ENCODE results near the gene CLCN6. TPM values are rescaled to one million over a fixed set of nuclear protein-coding genes. Genes with fewer than 3 reads are reported as not detected.

CLCN6 gene
- total RNA-seq, 2 donors from 2014 or later, result 27.5 to 31.5 TPM

- Histone ChIP-seq H3K36me3 (no peaks in the 10 kb centered on the region), H3K4me3 (no peak overlapping the region), H3K4me1 (ENCODE audit: control insufficient read depth in 1 of 2, low read depth in 2 of 2) (no peaks in the 10 kb centered on the region), H3K9me3 (no peaks in the 10 kb centered on the region), H3K27ac (no peak overlapping the region), H3K27me3 (replicated peaks; ENCODE audit: insufficient read depth) (no peaks in the 10 kb centered on the region)
- DNase-seq (ENCODE audit: low spot score) (no peak), ATAC-seq (ENCODE audit: insufficient number of reproducible peaks, low FRiP score, low read depth) (no peak)
- no peak for TF ChIP-seq CTCF (IDR thresholded peaks at IDR 0.05)
Measured at GRCh38 chr1:11868331-11868980, 62.5 kb downstream of the CLCN6 start.

- Histone ChIP-seq H3K36me3 (no peaks in the 10 kb centered on the region), H3K4me3 (no peak overlapping the region), H3K27ac (no peak overlapping the region), H3K27me3 (replicated peaks; ENCODE audit: insufficient read depth) (no peaks in the 10 kb centered on the region), H3K9me3 (no peaks in the 10 kb centered on the region), H3K4me1 (ENCODE audit: control insufficient read depth in 1 of 2, low read depth in 2 of 2) (peaks cover 0 to 4% of the 10 kb centered on the region in 2 donors)
- DNase-seq (ENCODE audit: low spot score) (no peak), ATAC-seq (ENCODE audit: insufficient number of reproducible peaks, low FRiP score, low read depth) (no peak)
- no peak for TF ChIP-seq CTCF (IDR thresholded peaks at IDR 0.05)
Measured at GRCh38 chr1:11869104-11869503, 63.1 kb downstream of the CLCN6 start.

- H3K36me3 ChIP-seq, result no peaks in the 10 kb centered on the region
- ATAC-seq (ENCODE audit: insufficient number of reproducible peaks, low FRiP score, low read depth) (no peak), DNase-seq (ENCODE audit: low spot score) (no peak)
- H3K27me3 ChIP-seq (replicated peaks; ENCODE audit: insufficient read depth), result no peaks in the 10 kb centered on the region
- no peak for TF ChIP-seq CTCF (IDR thresholded peaks at IDR 0.05)
- H3K9me3 ChIP-seq, result no peaks in the 10 kb centered on the region
- peaks cover 0 to 9% of the 10 kb centered on the region in 2 donors for H3K4me1 ChIP-seq (ENCODE audit: control insufficient read depth in 1 of 2, low read depth in 2 of 2)
- H3K27ac ChIP-seq, result no peak overlapping the region
- H3K4me3 ChIP-seq, result no peak overlapping the region
Measured at GRCh38 chr1:11869650-11870207, 63.7 kb downstream of the CLCN6 start.

GRCh38 chr1:11872545-11872944 is 66.6 kb downstream of the CLCN6 start:
- H3K36me3 ChIP-seq, result no peaks in the 10 kb centered on the region
- H3K27me3 ChIP-seq (replicated peaks; ENCODE audit: insufficient read depth), result no peaks in the 10 kb centered on the region
- no peaks in the 10 kb centered on the region for H3K9me3 ChIP-seq
- TF ChIP-seq CTCF (IDR thresholded peaks at IDR 0.05), result no peak
- peaks cover 0 to 10% of the 10 kb centered on the region in 2 donors for H3K4me1 ChIP-seq (ENCODE audit: control insufficient read depth in 1 of 2, low read depth in 2 of 2)
- H3K4me3 ChIP-seq, result no peak overlapping the region
- DNase-seq (ENCODE audit: low spot score) (no peak), ATAC-seq (ENCODE audit: insufficient number of reproducible peaks, low FRiP score, low read depth) (no peak)
- H3K27ac ChIP-seq, result no peak overlapping the region

- H3K27me3 ChIP-seq (replicated peaks; ENCODE audit: insufficient read depth), result no peaks in the 10 kb centered on the region
- no peak overlapping the region for H3K4me3 ChIP-seq
- TF ChIP-seq CTCF (IDR thresholded peaks at IDR 0.05), result no peak
- ATAC-seq (ENCODE audit: insufficient number of reproducible peaks, low FRiP score, low read depth), result no peak
- peaks cover 0 to 10% of the 10 kb centered on the region in 2 donors for H3K4me1 ChIP-seq (ENCODE audit: control insufficient read depth in 1 of 2, low read depth in 2 of 2)
- H3K36me3 ChIP-seq, result no peaks in the 10 kb centered on the region
- H3K27ac ChIP-seq, result no peak overlapping the region
- no peaks in the 10 kb centered on the region for H3K9me3 ChIP-seq
- DNase-seq (ENCODE audit: low spot score), result no peak
Measured at GRCh38 chr1:11873395-11874257, 67.6 kb downstream of the CLCN6 start.

Measured in thoracic aorta (tissue), 2 donors.